HL-60/S4 treated with retinoic acid at 250 ng/mL for 4 days and 3 days (cell line): Measurements from ENCODE around the gene SLC38A11.

Source experiments
- in situ Hi-C: fragments of 300-500 bp; cut with MboI; formaldehyde crosslinking; loops from 2 replicates; pipeline ENCODE4 v1.7.0; 2022; ENCODE audit warnings: low sequenced_read_pairs

SLC38A11 gene

GRCh38 chr2:164847291-164847690 lies 108.0 kb downstream of the SLC38A11 start:
- in situ Hi-C loops: no loop called here

GRCh38 chr2:164846276-164846675 lies 109.0 kb downstream of the SLC38A11 start:
- in situ Hi-C loops: no loop called here
